Stimulated activated effector memory CD8-positive, alpha-beta T cell treated with anti-CD3 and anti-CD28 coated beads, Interleukin-12 subunit alpha, Interleukin-12 subunit beta, amount 100 ng/mL, for 72 hours (primary cell): ENCODE data around the gene ATG14.
"Not testable (repeated sequence)": the region's sequence is repeated elsewhere in the genome, so short reads cannot be mapped to it uniquely, and the experiment has no call there.

Source experiments
- ATAC-seq: fragments of 150-1000 bp; cut with Tn5 transposase; 2 replicates; pipeline ENCODE4 v1.10.0; 2021
- DNase-seq, 2 donors: peaks; one replicate each; pipeline ENCODE4 v3.0.0; 2021 to 2022; ENCODE audit warnings: low spot score in 2 of 2
- H3K27ac Mint-ChIP-seq: one replicate; pipeline ENCODE4 v1.8.0; 2022; ENCODE audit warnings: mild to moderate bottlenecking, mixed read lengths
- H3K36me3 Mint-ChIP-seq: one replicate; pipeline ENCODE4 v1.8.0; 2022; ENCODE audit warnings: mild to moderate bottlenecking, mixed read lengths
- H3K4me1 Mint-ChIP-seq: one replicate; pipeline ENCODE4 v1.8.0; 2022; ENCODE audit warnings: mixed read lengths
- H3K4me3 Mint-ChIP-seq: one replicate; pipeline ENCODE4 v1.8.0; 2022; ENCODE audit warnings: mild to moderate bottlenecking, mixed read lengths
- H3K9me3 Mint-ChIP-seq: one replicate; pipeline ENCODE4 v1.8.0; 2022; ENCODE audit warnings: mixed read lengths

ATG14 gene

GRCh38 chr14:55440385-55440784 is 28.8 kb upstream of the ATG14 start, which contains the start of gene TBPL2:
Gene TBPL2, minus strand, starts transcription at chr14:55440616. Its CDS starts 167 bp downstream, at chr14:55440449.
- Mint-ChIP-seq H3K27ac (no peak within 1 kb of the TSS), H3K4me3 (no peak within 1 kb of the TSS), H3K9me3 (no peaks in the 10 kb centered on the region), H3K4me1 (no peaks in the 10 kb centered on the region), H3K36me3 (no peaks in the 10 kb centered on the region)
- no peak for DNase-seq
- no peak for ATAC-seq

- no peaks in the 10 kb centered on the region for H3K9me3 Mint-ChIP-seq
- no peak overlapping the region for H3K4me3 Mint-ChIP-seq
- H3K36me3 Mint-ChIP-seq, result no peaks in the 10 kb centered on the region
- ATAC-seq (peak; percentile 43), DNase-seq (no peak)
- H3K4me1 Mint-ChIP-seq, result peaks cover 15% of the 10 kb centered on the region
- no peak overlapping the region for H3K27ac Mint-ChIP-seq
Measured at GRCh38 chr14:55438066-55438683, 26.5 kb upstream of the ATG14 start.

GRCh38 chr14:55436931-55437330 is 25.3 kb upstream of the ATG14 start:
- no peaks in the 10 kb centered on the region for H3K36me3 Mint-ChIP-seq
- no peak for ATAC-seq
- no peak overlapping the region for H3K27ac Mint-ChIP-seq

GRCh38 chr14:55436519-55436918 is 24.9 kb upstream of the ATG14 start:
- no peak for ATAC-seq
- Mint-ChIP-seq H3K4me3 (no peak overlapping the region), H3K27ac (no peak overlapping the region), H3K9me3 (no peaks in the 10 kb centered on the region), H3K36me3 (no peaks in the 10 kb centered on the region), H3K4me1 (peaks cover 15% of the 10 kb centered on the region)
- no peak for DNase-seq

More at GRCh38 chr14:55436931-55437330, 25.3 kb upstream of the ATG14 start:
- Mint-ChIP-seq H3K9me3 (no peaks in the 10 kb centered on the region), H3K4me3 (no peak overlapping the region), H3K4me1 (peaks cover 15% of the 10 kb centered on the region)
- DNase-seq, result no peak

- Mint-ChIP-seq H3K4me1 (peaks cover 15% of the 10 kb centered on the region), H3K9me3 (no peaks in the 10 kb centered on the region), H3K36me3 (no peaks in the 10 kb centered on the region), H3K4me3 (no peak overlapping the region), H3K27ac (peak overlapping the region; percentile 40)
- DNase-seq (no peak), ATAC-seq (no peak)
Measured at GRCh38 chr14:55434805-55435174, 23.2 kb upstream of the ATG14 start.

GRCh38 chr14:55433880-55434804 is 22.5 kb upstream of the ATG14 start:
- H3K4me1 Mint-ChIP-seq, result peaks cover 15% of the 10 kb centered on the region
- DNase-seq (no peak), ATAC-seq (peak; percentile 65)
- H3K9me3 Mint-ChIP-seq, result no peaks in the 10 kb centered on the region
- H3K4me3 Mint-ChIP-seq, result no peak overlapping the region
- H3K36me3 Mint-ChIP-seq, result no peaks in the 10 kb centered on the region
- H3K27ac Mint-ChIP-seq, result peak overlapping the region; percentile 40

GRCh38 chr14:55432628-55433027 is 21.0 kb upstream of the ATG14 start:
- no peak for ATAC-seq
- no peak overlapping the region for H3K27ac Mint-ChIP-seq
- H3K4me1 Mint-ChIP-seq, result peaks cover 15% of the 10 kb centered on the region
- H3K4me3 Mint-ChIP-seq, result no peak overlapping the region
- no peak for DNase-seq
- H3K36me3 Mint-ChIP-seq, result no peaks in the 10 kb centered on the region
- no peaks in the 10 kb centered on the region for H3K9me3 Mint-ChIP-seq

- Mint-ChIP-seq H3K9me3 (no peaks in the 10 kb centered on the region), H3K4me1 (peaks cover 15% of the 10 kb centered on the region), H3K27ac (no peak overlapping the region), H3K36me3 (no peaks in the 10 kb centered on the region), H3K4me3 (no peak overlapping the region)
- ATAC-seq, result peak; percentile 86
- DNase-seq, result peak in 1 of 2 donors; percentile 54
Measured at GRCh38 chr14:55430024-55430690, 18.5 kb upstream of the ATG14 start.

- Mint-ChIP-seq H3K27ac (no peak overlapping the region), H3K4me3 (no peak overlapping the region), H3K9me3 (no peaks in the 10 kb centered on the region)
Measured at GRCh38 chr14:55427439-55427838, 15.8 kb upstream of the ATG14 start.

GRCh38 chr14:55426891-55427290 is 15.3 kb upstream of the ATG14 start:
- no peak for ATAC-seq
- Mint-ChIP-seq H3K9me3 (no peaks in the 10 kb centered on the region), H3K27ac (no peak overlapping the region), H3K4me1 (no peaks in the 10 kb centered on the region), H3K36me3 (no peaks in the 10 kb centered on the region), H3K4me3 (no peak overlapping the region)
- DNase-seq, result no peak

More at GRCh38 chr14:55427439-55427838, 15.8 kb upstream of the ATG14 start:
- no peaks in the 10 kb centered on the region for H3K4me1 Mint-ChIP-seq
- H3K36me3 Mint-ChIP-seq, result no peaks in the 10 kb centered on the region
- DNase-seq, result no peak
- ATAC-seq, result no peak

GRCh38 chr14:55425091-55425490 is 13.5 kb upstream of the ATG14 start:
- Mint-ChIP-seq H3K27ac (no peak overlapping the region), H3K9me3 (no peaks in the 10 kb centered on the region), H3K4me3 (no peak overlapping the region), H3K36me3 (no peaks in the 10 kb centered on the region), H3K4me1 (no peaks in the 10 kb centered on the region)
- no peak for DNase-seq
- ATAC-seq, result no peak

- Mint-ChIP-seq H3K36me3 (no peaks in the 10 kb centered on the region), H3K4me1 (no peaks in the 10 kb centered on the region), H3K27ac (no peak overlapping the region), H3K9me3 (no peaks in the 10 kb centered on the region), H3K4me3 (no peak overlapping the region)
- DNase-seq (no peak), ATAC-seq (no peak)
Measured at GRCh38 chr14:55423969-55424368, 12.3 kb upstream of the ATG14 start.

- DNase-seq, H3K36me3 Mint-ChIP-seq, ATAC-seq, H3K4me3 Mint-ChIP-seq, H3K27ac Mint-ChIP-seq, H3K4me1 Mint-ChIP-seq, H3K9me3 Mint-ChIP-seq: not testable (repeated sequence)
Measured at GRCh38 chr14:55422338-55422737, 10.7 kb upstream of the ATG14 start.

- H3K27ac Mint-ChIP-seq, result no peak overlapping the region
- DNase-seq, result no peak
Measured at GRCh38 chr14:55419663-55420062, 8.0 kb upstream of the ATG14 start.

GRCh38 chr14:55418411-55418810 is 6.8 kb upstream of the ATG14 start:
- H3K27ac Mint-ChIP-seq, result no peak overlapping the region
- no peak for DNase-seq
- no peaks in the 10 kb centered on the region for H3K4me1 Mint-ChIP-seq
- no peak overlapping the region for H3K4me3 Mint-ChIP-seq
- H3K36me3 Mint-ChIP-seq, result no peaks in the 10 kb centered on the region
- no peak for ATAC-seq
- no peaks in the 10 kb centered on the region for H3K9me3 Mint-ChIP-seq

More at GRCh38 chr14:55419663-55420062, 8.0 kb upstream of the ATG14 start:
- no peaks in the 10 kb centered on the region for H3K36me3 Mint-ChIP-seq
- no peaks in the 10 kb centered on the region for H3K4me1 Mint-ChIP-seq
- ATAC-seq, result no peak
- no peaks in the 10 kb centered on the region for H3K9me3 Mint-ChIP-seq
- H3K4me3 Mint-ChIP-seq, result no peak overlapping the region
